Fibroblast of villous mesenchyme (primary cell): Measurements from ENCODE around the gene KLC3. TPM values are rescaled to one million over a fixed set of nuclear protein-coding genes. Genes with fewer than 3 reads are reported as not detected.

Experiments
- DNase-seq: peaks from one replicate; pipeline ENCODE4 v3.0.0-alpha.2; 2010; ENCODE audit warnings: low read depth
- H3K4me3 ChIP-seq: 2 replicates; pipeline ENCODE4 v1.5.1; 2011; ENCODE audit warnings: low read depth, mild to moderate bottlenecking, low read length
- CTCF ChIP-seq: IDR thresholded peaks from 2 replicates; pipeline ENCODE4 v1.5.1; 2012; ENCODE audit warnings: low read depth, mild to moderate bottlenecking, low read length; ENCODE audit not compliant: insufficient read depth
- total RNA-seq: library from RNA; depleted of rRNA; stranded (reverse); fragments of >200 nt; gene quantifications from 2 replicates; pipeline ENCODE4 v1.2.3, GENCODE V29; 2012

KLC3 gene
- total RNA-seq, 1 donor: not detected

GRCh38 chr19:45352471-45352870 is 11.9 kb downstream of the KLC3 start:
- H3K4me3 ChIP-seq: no peak overlapping the region
- no peak for DNase-seq
- no peak for TF ChIP-seq CTCF

- no peak for DNase-seq
- TF ChIP-seq CTCF: no peak
- H3K4me3 ChIP-seq: no peak overlapping the region
Measured at GRCh38 chr19:45352914-45353796, 12.6 kb downstream of the KLC3 start.

- H3K4me3 ChIP-seq: no peak overlapping the region
- DNase-seq: no peak
- no peak for TF ChIP-seq CTCF
Measured at GRCh38 chr19:45354241-45354842, 13.8 kb downstream of the KLC3 start.

GRCh38 chr19:45355402-45355801 is 14.9 kb downstream of the KLC3 start:
- no peak for DNase-seq
- no peak overlapping the region for H3K4me3 ChIP-seq
- TF ChIP-seq CTCF: no peak

GRCh38 chr19:45355910-45356309 is 15.4 kb downstream of the KLC3 start:
- no peak for TF ChIP-seq CTCF
- no peak for DNase-seq
- no peak overlapping the region for H3K4me3 ChIP-seq

- DNase-seq: no peak
- H3K4me3 ChIP-seq: no peak overlapping the region
- no peak for TF ChIP-seq CTCF
Measured at GRCh38 chr19:45356760-45357444, 16.4 kb downstream of the KLC3 start.
